Effector memory CD8-positive, alpha-beta T cell (primary cell): ENCODE measurements around the gene TOMM5.

Source experiments
- ATAC-seq: fragments of 150-1000 bp; cut with Tn5 transposase; replicated peaks from 2 replicates; pipeline ENCODE4 v1.10.0; 2021; ENCODE audit warnings: mild to moderate bottlenecking, moderate library complexity
- DNase-seq, 3 experiments: peaks; one replicate each; pipeline ENCODE4 v3.0.0; 2021
- H3K27ac Mint-ChIP-seq, 2 donors: one replicate each; pipeline ENCODE4 v1.8.0; 2022; ENCODE audit warnings: mild to moderate bottlenecking in 2 of 2, mixed read lengths in 2 of 2, moderate library complexity in 2 of 2
- H3K27me3 Mint-ChIP-seq, 2 donors: one replicate each; pipeline ENCODE4 v1.8.0; 2022; ENCODE audit warnings: mixed read lengths in 2 of 2
- H3K36me3 Mint-ChIP-seq: one replicate; pipeline ENCODE4 v1.8.0; 2022; ENCODE audit warnings: mild to moderate bottlenecking, moderate library complexity, mixed read lengths; ENCODE audit not compliant: insufficient read depth
- H3K4me1 Mint-ChIP-seq, 2 donors: one replicate each; pipeline ENCODE4 v1.8.0; 2022; ENCODE audit warnings: low read depth in 2 of 2, mixed read lengths in 2 of 2
- H3K4me3 Mint-ChIP-seq, 2 donors: one replicate each; pipeline ENCODE4 v1.8.0; 2022; ENCODE audit warnings: mild to moderate bottlenecking in 2 of 2, mixed read lengths in 2 of 2, moderate library complexity in 2 of 2
- H3K9me3 Mint-ChIP-seq, 2 donors: one replicate each; pipeline ENCODE4 v1.8.0; 2022; ENCODE audit warnings: mixed read lengths in 2 of 2
- total RNA-seq, 9 experiments: gene quantifications; one replicate each; lab custom pipeline; 2026; lab: John Stamatoyannopoulos, UW

The TOMM5 gene
- total RNA-seq, result 2.7 to 11.6 (median 7.5) reads per million in 9 experiments

GRCh38 chr9:37592108-37592951 is at the start of gene TOMM5:
Gene TOMM5, minus strand, starts transcription at chr9:37592597. Its CDS starts 65 bp downstream, at chr9:37592532.
- no peaks in the 10 kb centered on the region for H3K9me3 Mint-ChIP-seq
- ATAC-seq (peak; percentile 97), DNase-seq (peak; percentile 86 to 87 (median 86))
- H3K27ac Mint-ChIP-seq, result peak within 1 kb of the TSS; percentile 92 to 96
- H3K27me3 Mint-ChIP-seq, result peaks cover 14 to 18% of the 10 kb centered on the region in 2 donors
- H3K4me3 Mint-ChIP-seq, result peak within 1 kb of the TSS; percentile 97
- peaks cover 27% of the 10 kb centered on the region for H3K36me3 Mint-ChIP-seq
- H3K4me1 Mint-ChIP-seq, result peaks cover 27 to 29% of the 10 kb centered on the region in 2 donors

GRCh38 chr9:37641331-37641730 is 48.9 kb upstream of the TOMM5 start:
- no peaks in the 10 kb centered on the region for H3K4me1 Mint-ChIP-seq
- H3K4me3 Mint-ChIP-seq, result no peak overlapping the region
- ATAC-seq (no peak), DNase-seq (no peak)
- H3K9me3 Mint-ChIP-seq, result no peaks in the 10 kb centered on the region
- H3K27me3 Mint-ChIP-seq, result peaks cover 32 to 35% of the 10 kb centered on the region in 2 donors
- H3K36me3 Mint-ChIP-seq, result no peaks in the 10 kb centered on the region
- H3K27ac Mint-ChIP-seq, result no peak overlapping the region

GRCh38 chr9:37640246-37640645 is 47.8 kb upstream of the TOMM5 start:
- DNase-seq, result no peak
- no peak overlapping the region for H3K4me3 Mint-ChIP-seq
- no peaks in the 10 kb centered on the region for H3K9me3 Mint-ChIP-seq
- no peak for ATAC-seq
- no peaks in the 10 kb centered on the region for H3K4me1 Mint-ChIP-seq
- H3K36me3 Mint-ChIP-seq, result no peaks in the 10 kb centered on the region
- H3K27me3 Mint-ChIP-seq, result peaks cover 40 to 46% of the 10 kb centered on the region in 2 donors
- H3K27ac Mint-ChIP-seq, result no peak overlapping the region

GRCh38 chr9:37639841-37640240 is 47.4 kb upstream of the TOMM5 start:
- DNase-seq (no peak), ATAC-seq (no peak)
- Mint-ChIP-seq H3K27ac (no peak overlapping the region), H3K36me3 (no peaks in the 10 kb centered on the region), H3K27me3 (peaks cover 38 to 43% of the 10 kb centered on the region in 2 donors), H3K4me3 (no peak overlapping the region), H3K9me3 (no peaks in the 10 kb centered on the region), H3K4me1 (no peaks in the 10 kb centered on the region)

- ATAC-seq, result no peak
- Mint-ChIP-seq H3K27me3 (peaks cover 37 to 38% of the 10 kb centered on the region in 2 donors), H3K4me1 (no peaks in the 10 kb centered on the region)
Measured at GRCh38 chr9:37639109-37639762, 46.8 kb upstream of the TOMM5 start.

GRCh38 chr9:37636511-37637448 is 44.4 kb upstream of the TOMM5 start:
- Mint-ChIP-seq H3K36me3 (no peaks in the 10 kb centered on the region), H3K27me3 (peaks cover 20 to 25% of the 10 kb centered on the region in 2 donors), H3K9me3 (no peaks in the 10 kb centered on the region), H3K27ac (no peak overlapping the region), H3K4me1 (no peaks in the 10 kb centered on the region), H3K4me3 (no peak overlapping the region)
- ATAC-seq, result no peak
- DNase-seq, result no peak

More at GRCh38 chr9:37639109-37639762, 46.8 kb upstream of the TOMM5 start:
- H3K9me3 Mint-ChIP-seq, result no peaks in the 10 kb centered on the region
- H3K27ac Mint-ChIP-seq, result no peak overlapping the region
- no peaks in the 10 kb centered on the region for H3K36me3 Mint-ChIP-seq
- no peak for DNase-seq
- H3K4me3 Mint-ChIP-seq, result no peak overlapping the region

GRCh38 chr9:37635808-37636207 is 43.4 kb upstream of the TOMM5 start:
- Mint-ChIP-seq H3K27me3 (peaks cover 20 to 25% of the 10 kb centered on the region in 2 donors), H3K4me1 (no peaks in the 10 kb centered on the region), H3K4me3 (no peak overlapping the region), H3K36me3 (no peaks in the 10 kb centered on the region), H3K9me3 (no peaks in the 10 kb centered on the region), H3K27ac (no peak overlapping the region)
- DNase-seq (no peak), ATAC-seq (no peak)

GRCh38 chr9:37632479-37632878 is 40.1 kb upstream of the TOMM5 start:
- Mint-ChIP-seq H3K27ac (no peak overlapping the region), H3K4me1 (no peaks in the 10 kb centered on the region), H3K9me3 (no peaks in the 10 kb centered on the region), H3K27me3 (peaks cover 20 to 22% of the 10 kb centered on the region in 2 donors), H3K36me3 (no peaks in the 10 kb centered on the region), H3K4me3 (no peak overlapping the region)
- DNase-seq (no peak), ATAC-seq (no peak)

GRCh38 chr9:37626708-37627292 is 34.4 kb upstream of the TOMM5 start:
- H3K4me3 Mint-ChIP-seq, result no peak overlapping the region

GRCh38 chr9:37625758-37626147 is 33.4 kb upstream of the TOMM5 start:
- Mint-ChIP-seq H3K36me3 (peaks cover 4% of the 10 kb centered on the region), H3K4me3 (no peak overlapping the region), H3K9me3 (no peaks in the 10 kb centered on the region), H3K4me1 (no peaks in the 10 kb centered on the region), H3K27me3 (no peaks in the 10 kb centered on the region), H3K27ac (no peak overlapping the region)
- ATAC-seq (no peak), DNase-seq (no peak)

More at GRCh38 chr9:37626708-37627292, 34.4 kb upstream of the TOMM5 start:
- Mint-ChIP-seq H3K27ac (no peak overlapping the region), H3K27me3 (no peaks in the 10 kb centered on the region), H3K4me1 (no peaks in the 10 kb centered on the region), H3K36me3 (no peaks in the 10 kb centered on the region), H3K9me3 (no peaks in the 10 kb centered on the region)
- DNase-seq, result no peak
- ATAC-seq, result no peak

- peaks cover 4% of the 10 kb centered on the region for H3K36me3 Mint-ChIP-seq
- ATAC-seq, result no peak
- H3K4me1 Mint-ChIP-seq, result no peaks in the 10 kb centered on the region
- H3K27ac Mint-ChIP-seq, result no peak overlapping the region
- H3K27me3 Mint-ChIP-seq, result no peaks in the 10 kb centered on the region
- H3K4me3 Mint-ChIP-seq, result no peak overlapping the region
- no peak for DNase-seq
- H3K9me3 Mint-ChIP-seq, result no peaks in the 10 kb centered on the region
Measured at GRCh38 chr9:37625036-37625757, 32.8 kb upstream of the TOMM5 start.

- Mint-ChIP-seq H3K9me3 (no peaks in the 10 kb centered on the region), H3K36me3 (peaks cover 4% of the 10 kb centered on the region)
- ATAC-seq, result no peak
Measured at GRCh38 chr9:37624073-37624472, 31.7 kb upstream of the TOMM5 start.

More at GRCh38 chr9:37624073-37624472, 31.7 kb upstream of the TOMM5 start:
- H3K4me1 Mint-ChIP-seq, result no peaks in the 10 kb centered on the region
- H3K27me3 Mint-ChIP-seq, result peaks cover 0 to 2% of the 10 kb centered on the region in 2 donors
- no peak overlapping the region for H3K4me3 Mint-ChIP-seq
- no peak overlapping the region for H3K27ac Mint-ChIP-seq
- DNase-seq, result no peak
